ENCODE data around the gene MPP1. TPM values are rescaled to one million over a fixed set of nuclear protein-coding genes. Genes with fewer than 3 reads are reported as not detected.

Gene MPP1
- total RNA-seq, 4 donors from 2014 or later = 11.3 to 19.9 (median 15.9) TPM

DNA sequence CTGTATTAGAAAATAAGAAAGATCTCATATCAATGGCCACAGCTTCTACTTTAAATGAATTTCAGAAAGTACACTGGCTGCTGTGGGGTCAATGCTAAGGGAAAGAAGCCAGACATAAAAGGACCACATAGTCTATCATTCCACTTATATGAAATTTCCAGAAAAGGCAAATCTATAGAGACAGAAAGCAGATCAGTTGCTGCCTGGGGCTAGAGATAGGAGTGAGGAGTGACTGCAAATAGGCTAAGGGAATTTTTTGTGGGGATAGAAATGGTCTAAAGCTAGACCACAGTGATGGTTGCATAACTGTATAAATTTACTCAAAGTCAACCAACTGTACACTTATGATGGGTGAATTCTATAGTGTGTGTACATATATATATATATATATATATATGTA lies 62.7 kb downstream of the MPP1 start:
- no peak for TF ChIP-seq POLR2A (IDR thresholded peaks at IDR 0.05)
- TF ChIP-seq, protein P1, sequence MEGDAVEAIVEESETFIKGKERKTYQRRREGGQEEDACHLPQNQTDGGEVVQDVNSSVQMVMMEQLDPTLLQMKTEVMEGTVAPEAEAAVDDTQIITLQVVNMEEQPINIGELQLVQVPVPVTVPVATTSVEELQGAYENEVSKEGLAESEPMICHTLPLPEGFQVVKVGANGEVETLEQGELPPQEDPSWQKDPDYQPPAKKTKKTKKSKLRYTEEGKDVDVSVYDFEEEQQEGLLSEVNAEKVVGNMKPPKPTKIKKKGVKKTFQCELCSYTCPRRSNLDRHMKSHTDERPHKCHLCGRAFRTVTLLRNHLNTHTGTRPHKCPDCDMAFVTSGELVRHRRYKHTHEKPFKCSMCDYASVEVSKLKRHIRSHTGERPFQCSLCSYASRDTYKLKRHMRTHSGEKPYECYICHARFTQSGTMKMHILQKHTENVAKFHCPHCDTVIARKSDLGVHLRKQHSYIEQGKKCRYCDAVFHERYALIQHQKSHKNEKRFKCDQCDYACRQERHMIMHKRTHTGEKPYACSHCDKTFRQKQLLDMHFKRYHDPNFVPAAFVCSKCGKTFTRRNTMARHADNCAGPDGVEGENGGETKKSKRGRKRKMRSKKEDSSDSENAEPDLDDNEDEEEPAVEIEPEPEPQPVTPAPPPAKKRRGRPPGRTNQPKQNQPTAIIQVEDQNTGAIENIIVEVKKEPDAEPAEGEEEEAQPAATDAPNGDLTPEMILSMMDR (IDR thresholded peaks at IDR 0.05 in 4 of 5, conservative IDR thresholded peaks at IDR 0.05 in 1 of 5) = no peak
- Histone ChIP-seq H3K36me3 (no peaks in the 10 kb centered on the region), H3K4me3 (no peak overlapping the region), H3K27ac (no peak overlapping the region), H3K9me3 (no peaks in the 10 kb centered on the region), H3K4me1 (peaks cover 3 to 5% of the 10 kb centered on the region in 2 donors), H3K27me3 (no peaks in the 10 kb centered on the region)
- ATAC-seq (no peak), DNase-seq (no peak)
- in situ Hi-C loops (cut with MboI; ENCODE audit: low sequenced_read_pairs in 4 of 4) = no loop called here
- intact Hi-C loops (cut with DNase I; ENCODE audit: low total_unique reads) = no loop called here

DNA sequence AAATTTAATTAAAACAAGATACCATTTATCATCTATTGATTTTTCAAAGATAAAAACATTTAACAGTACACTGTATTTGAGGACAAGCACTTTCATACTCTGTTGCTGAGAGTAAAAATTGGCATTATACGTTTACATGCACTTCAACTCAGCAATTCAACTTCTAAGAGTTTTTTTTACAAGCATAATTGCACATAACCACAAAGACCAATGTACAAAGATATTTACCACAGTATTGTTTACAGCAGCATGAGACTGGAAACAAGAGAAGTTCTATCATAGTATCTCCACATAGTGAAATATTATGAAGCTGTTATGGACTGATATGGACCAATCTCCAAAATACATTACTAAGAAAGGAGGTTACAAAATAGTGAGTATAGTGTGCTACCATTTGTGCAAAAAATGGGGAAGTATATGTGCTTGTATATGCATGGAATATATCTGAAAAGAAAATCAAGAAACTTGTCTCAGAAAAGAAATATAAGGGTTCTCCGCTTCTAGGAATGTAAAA lies 65.3 kb downstream of the MPP1 start:
- DNase-seq (no peak), ATAC-seq (no peak)
- H3K27me3 ChIP-seq = no peaks in the 10 kb centered on the region
- no peaks in the 10 kb centered on the region for H3K36me3 ChIP-seq
- in situ Hi-C loops (cut with MboI; ENCODE audit: low sequenced_read_pairs in 4 of 4) = no loop called here
- H3K27ac ChIP-seq = no peak overlapping the region
- TF ChIP-seq, protein P1 (IDR thresholded peaks at IDR 0.05 in 4 of 5, conservative IDR thresholded peaks at IDR 0.05 in 1 of 5) = no peak
- TF ChIP-seq POLR2A (IDR thresholded peaks at IDR 0.05) = no peak
- H3K9me3 ChIP-seq = no peaks in the 10 kb centered on the region
- intact Hi-C loops (cut with DNase I; ENCODE audit: low total_unique reads) = no loop called here
- H3K4me1 ChIP-seq = peaks cover 20 to 26% of the 10 kb centered on the region in 2 donors
- no peak overlapping the region for H3K4me3 ChIP-seq

DNA sequence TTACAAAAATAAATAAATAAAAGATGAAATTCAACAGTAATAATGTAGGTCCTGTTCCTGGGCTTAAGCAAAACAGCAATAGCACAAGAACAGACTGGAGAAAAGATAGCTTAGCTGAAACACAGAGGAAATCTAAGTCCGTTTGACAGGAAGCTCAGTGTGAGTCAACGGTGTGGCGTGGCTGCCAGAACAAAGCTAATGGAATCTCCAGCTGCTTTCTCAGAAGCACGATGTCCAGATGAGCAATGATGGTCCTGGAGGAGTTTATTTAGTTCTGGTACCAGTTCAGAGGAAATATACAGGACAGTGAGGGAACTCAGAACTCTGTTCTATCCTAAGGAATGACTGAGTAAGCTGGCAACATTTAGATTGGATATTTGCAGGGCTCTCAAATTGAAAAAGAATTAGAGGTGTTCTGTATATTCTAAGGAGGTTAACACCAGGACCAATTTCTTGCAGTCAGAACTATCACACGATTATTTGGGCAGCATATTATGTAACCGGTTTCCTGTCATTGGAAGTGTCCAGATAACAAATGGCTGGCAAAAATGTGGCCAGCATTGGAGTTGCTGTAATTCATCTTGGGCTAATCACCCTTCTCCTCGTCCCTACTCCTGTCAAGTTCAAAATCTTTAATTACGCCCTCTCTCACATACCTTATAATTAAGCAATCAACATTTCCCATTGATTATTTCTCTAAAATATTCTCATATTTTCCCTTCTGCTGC lies 67.1 kb downstream of the MPP1 start:
- TF ChIP-seq, protein P1 (IDR thresholded peaks at IDR 0.05 in 4 of 5, conservative IDR thresholded peaks at IDR 0.05 in 1 of 5) = no peak
- TF ChIP-seq POLR2A (IDR thresholded peaks at IDR 0.05) = no peak
- Histone ChIP-seq H3K27ac (peak overlapping the region; percentile 48 to 70 (median 60)), H3K4me1 (peaks cover 21 to 32% of the 10 kb centered on the region in 2 donors), H3K36me3 (no peaks in the 10 kb centered on the region), H3K4me3 (no peak overlapping the region), H3K9me3 (no peaks in the 10 kb centered on the region), H3K27me3 (no peaks in the 10 kb centered on the region)
- intact Hi-C loops (cut with DNase I; ENCODE audit: low total_unique reads) = no loop called here
- ATAC-seq (peak; percentile 81 to 89), DNase-seq (peak in 1 of 2 donors; percentile 45)
- in situ Hi-C loops (cut with MboI; ENCODE audit: low sequenced_read_pairs in 4 of 4) = no loop called here

DNA sequence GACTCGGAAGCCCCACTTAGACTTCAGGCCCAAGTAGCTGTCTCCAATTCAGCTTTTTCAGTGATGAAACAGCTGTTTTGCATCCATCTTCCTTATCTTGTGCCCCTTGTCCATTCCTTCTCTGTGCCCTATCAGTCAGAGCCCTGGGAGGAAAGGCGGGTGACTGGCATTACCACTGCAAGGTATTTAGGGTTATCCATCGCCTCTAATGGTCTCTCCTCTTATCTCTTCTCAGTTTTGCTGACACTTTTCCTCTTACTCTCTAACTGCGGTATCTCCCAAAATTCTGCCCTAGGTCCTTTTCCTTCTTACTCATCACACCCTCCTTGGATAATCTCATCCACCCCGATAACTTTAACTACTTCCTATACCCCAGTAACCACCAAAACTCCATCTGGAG lies 68.1 kb downstream of the MPP1 start:
- in situ Hi-C loops (cut with MboI; ENCODE audit: low sequenced_read_pairs in 4 of 4) = no loop called here
- Histone ChIP-seq H3K4me1 (peaks cover 29 to 36% of the 10 kb centered on the region in 2 donors), H3K27ac (peak overlapping the region; percentile 40 to 70 (median 58))

More for the DNA sequence above, 68.1 kb downstream of the MPP1 start:
- H3K4me3 ChIP-seq = no peak overlapping the region
- intact Hi-C loops (cut with DNase I; ENCODE audit: low total_unique reads) = no loop called here
- no peak for ATAC-seq
- no peaks in the 10 kb centered on the region for H3K27me3 ChIP-seq
- H3K9me3 ChIP-seq = no peaks in the 10 kb centered on the region
- no peak for TF ChIP-seq POLR2A (IDR thresholded peaks at IDR 0.05)
- TF ChIP-seq, protein P1 (IDR thresholded peaks at IDR 0.05 in 4 of 5, conservative IDR thresholded peaks at IDR 0.05 in 1 of 5) = no peak
- no peak for DNase-seq
- H3K36me3 ChIP-seq = no peaks in the 10 kb centered on the region
